ENCODE results near the gene SMU1.
A peak's percentile ranks its signal among the peaks of the same experiment; 100 is the strongest.

SMU1 gene

GRCh38 chr9:33048054-33048465, 28.4 kb downstream of the SMU1 start:
- DNase-seq (ENCODE audit: low read depth) = no peak
- no peak for TF ChIP-seq CTCF (IDR thresholded peaks at IDR 0.05; ENCODE audit: low read depth, low read length, missing control alignments)
- no peak overlapping the region for H3K4me3 ChIP-seq (ENCODE audit: low read depth, low read length)

GRCh38 chr9:33046061-33046460, 30.4 kb downstream of the SMU1 start:
- no peak for TF ChIP-seq CTCF (IDR thresholded peaks at IDR 0.05; ENCODE audit: low read depth, low read length, missing control alignments)
- H3K4me3 ChIP-seq (ENCODE audit: low read depth, low read length) = no peak overlapping the region
- DNase-seq (ENCODE audit: low read depth) = no peak

GRCh38 chr9:33044677-33045282, 31.7 kb downstream of the SMU1 start:
- TF ChIP-seq CTCF (IDR thresholded peaks at IDR 0.05; ENCODE audit: low read depth, low read length, missing control alignments) = no peak
- H3K4me3 ChIP-seq (ENCODE audit: low read depth, low read length) = peak overlapping the region; percentile 58; the same call in 1 of the 2 replicates
- no peak for DNase-seq (ENCODE audit: low read depth)

GRCh38 chr9:33044162-33044673, 32.3 kb downstream of the SMU1 start:
- no peak for TF ChIP-seq CTCF (IDR thresholded peaks at IDR 0.05; ENCODE audit: low read depth, low read length, missing control alignments)
- no peak for DNase-seq (ENCODE audit: low read depth)
- H3K4me3 ChIP-seq (ENCODE audit: low read depth, low read length) = peak overlapping the region; percentile 58

- TF ChIP-seq CTCF (IDR thresholded peaks at IDR 0.05; ENCODE audit: low read depth, low read length, missing control alignments) = no peak
- DNase-seq (ENCODE audit: low read depth) = no peak
- H3K4me3 ChIP-seq (ENCODE audit: low read depth, low read length) = peak overlapping the region; percentile 58; the same call in 1 of the 2 replicates
Measured at GRCh38 chr9:33043671-33044070, 32.8 kb downstream of the SMU1 start.

GRCh38 chr9:33042473-33042872, 34.0 kb downstream of the SMU1 start:
- no peak overlapping the region for H3K4me3 ChIP-seq (ENCODE audit: low read depth, low read length)

More at GRCh38 chr9:33042473-33042872, 34.0 kb downstream of the SMU1 start:
- DNase-seq (ENCODE audit: low read depth) = no peak
- TF ChIP-seq CTCF (IDR thresholded peaks at IDR 0.05; ENCODE audit: low read depth, low read length, missing control alignments) = no peak

Measured in GM12864 (cell line).